Nephron progenitor cell (in vitro differentiated cells): Measurements from ENCODE around the gene DIS3L.
"Not testable (repeated sequence)": the region's sequence is repeated elsewhere in the genome, so short reads cannot be mapped to it uniquely, and the experiment has no call there.

Source experiments
- DNase-seq: peaks from one replicate; pipeline ENCODE4 v3.0.0; 2021
- H3K27ac Mint-ChIP-seq: 2 replicates; pipeline ENCODE4 v1.8.0; 2021; ENCODE audit warnings: mild to moderate bottlenecking, moderate library complexity, mixed read lengths
- H3K27me3 Mint-ChIP-seq: 2 replicates; pipeline ENCODE4 v1.8.0; 2021; ENCODE audit warnings: mild to moderate bottlenecking, low read depth, mixed read lengths; ENCODE audit not compliant: poor library complexity
- H3K36me3 Mint-ChIP-seq: 2 replicates; pipeline ENCODE4 v1.8.0; 2021; ENCODE audit warnings: low read depth, mixed read lengths
- H3K4me1 Mint-ChIP-seq: 2 replicates; pipeline ENCODE4 v1.8.0; 2021; ENCODE audit warnings: mixed read lengths
- H3K4me3 Mint-ChIP-seq: 2 replicates; pipeline ENCODE4 v1.8.0; 2021; ENCODE audit warnings: mild to moderate bottlenecking, moderate library complexity, mixed read lengths
- H3K9me3 Mint-ChIP-seq: 2 replicates; pipeline ENCODE4 v1.8.0; 2021; ENCODE audit warnings: mild to moderate bottlenecking, moderate library complexity, mixed read lengths
- TF ChIP-seq, protein P1 (sequence below): fragments of 200-600 bp; sonication (generic); IDR thresholded peaks from 2 replicates; pipeline ENCODE4 v1.5.0; 2021; ENCODE audit warnings: antibody characterized with exemption

The DIS3L gene

DNA sequence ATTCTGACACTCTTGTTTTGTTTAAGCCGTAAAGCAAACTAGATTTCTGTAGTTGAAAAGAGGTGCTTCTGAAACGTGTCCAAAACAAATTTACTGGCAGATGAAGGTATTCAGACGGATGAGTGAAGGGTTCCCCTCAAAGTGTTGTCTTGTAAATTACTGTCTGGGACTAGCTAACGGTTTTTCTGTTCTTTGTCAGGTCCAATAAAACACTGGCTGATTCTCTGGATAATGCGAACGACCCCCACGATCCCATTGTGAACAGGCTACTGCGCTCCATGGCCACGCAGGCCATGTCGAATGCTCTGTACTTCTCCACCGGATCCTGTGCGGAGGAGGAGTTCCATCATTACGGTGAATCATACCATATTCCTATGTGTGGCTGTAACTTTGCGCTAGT lies 35.4 kb downstream of the DIS3L start:
- Mint-ChIP-seq H3K27me3 (no peaks in the 10 kb centered on the region), H3K4me3 (no peak overlapping the region), H3K27ac (no peak overlapping the region), H3K9me3 (no peaks in the 10 kb centered on the region), H3K4me1 (peaks cover 10% of the 10 kb centered on the region), H3K36me3 (peaks cover 60% of the 10 kb centered on the region)
- DNase-seq: no peak
- TF ChIP-seq, protein P1, sequence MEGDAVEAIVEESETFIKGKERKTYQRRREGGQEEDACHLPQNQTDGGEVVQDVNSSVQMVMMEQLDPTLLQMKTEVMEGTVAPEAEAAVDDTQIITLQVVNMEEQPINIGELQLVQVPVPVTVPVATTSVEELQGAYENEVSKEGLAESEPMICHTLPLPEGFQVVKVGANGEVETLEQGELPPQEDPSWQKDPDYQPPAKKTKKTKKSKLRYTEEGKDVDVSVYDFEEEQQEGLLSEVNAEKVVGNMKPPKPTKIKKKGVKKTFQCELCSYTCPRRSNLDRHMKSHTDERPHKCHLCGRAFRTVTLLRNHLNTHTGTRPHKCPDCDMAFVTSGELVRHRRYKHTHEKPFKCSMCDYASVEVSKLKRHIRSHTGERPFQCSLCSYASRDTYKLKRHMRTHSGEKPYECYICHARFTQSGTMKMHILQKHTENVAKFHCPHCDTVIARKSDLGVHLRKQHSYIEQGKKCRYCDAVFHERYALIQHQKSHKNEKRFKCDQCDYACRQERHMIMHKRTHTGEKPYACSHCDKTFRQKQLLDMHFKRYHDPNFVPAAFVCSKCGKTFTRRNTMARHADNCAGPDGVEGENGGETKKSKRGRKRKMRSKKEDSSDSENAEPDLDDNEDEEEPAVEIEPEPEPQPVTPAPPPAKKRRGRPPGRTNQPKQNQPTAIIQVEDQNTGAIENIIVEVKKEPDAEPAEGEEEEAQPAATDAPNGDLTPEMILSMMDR: no peak

GRCh38 chr15:66348530-66348929 lies 55.2 kb downstream of the DIS3L start:
- not testable (repeated sequence) for H3K4me3 Mint-ChIP-seq, H3K9me3 Mint-ChIP-seq

DNA sequence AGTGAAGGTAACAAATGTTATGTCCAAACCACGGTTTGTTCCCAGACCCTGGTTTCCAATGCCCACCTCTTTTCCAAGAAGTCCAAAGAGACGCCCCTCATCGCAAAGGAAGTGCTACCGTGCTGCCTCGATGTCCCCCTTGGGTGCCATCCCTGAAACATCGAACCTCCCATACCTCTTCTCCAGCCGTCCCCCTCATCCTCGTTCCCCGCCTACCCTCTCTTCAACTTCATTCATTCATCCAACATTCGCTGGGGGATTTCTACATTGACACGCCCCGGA lies 62.6 kb downstream of the DIS3L start:
- Mint-ChIP-seq H3K36me3 (peaks cover 25% of the 10 kb centered on the region), H3K9me3 (peaks cover 8% of the 10 kb centered on the region), H3K4me3 (peak overlapping the region; percentile 97), H3K27me3 (no peaks in the 10 kb centered on the region), H3K27ac (peak overlapping the region; percentile 92), H3K4me1 (peaks cover 14% of the 10 kb centered on the region)
- DNase-seq: no peak
- TF ChIP-seq, protein P1: no peak

More at GRCh38 chr15:66348530-66348929, 55.2 kb downstream of the DIS3L start:
- peaks cover 62% of the 10 kb centered on the region for H3K36me3 Mint-ChIP-seq
- DNase-seq, H3K27me3 Mint-ChIP-seq, H3K4me1 Mint-ChIP-seq, H3K27ac Mint-ChIP-seq: not testable (repeated sequence)

GRCh38 chr15:66356359-66357236 lies 63.2 kb downstream of the DIS3L start, which contains the start of gene TIPIN:
TIPIN (minus strand) TSS chr15:66356685; CDS start chr15:66352947, 3,738 bp downstream.
- Mint-ChIP-seq H3K36me3 (peaks cover 21% of the 10 kb centered on the region), H3K27ac (peak within 1 kb of the TSS; percentile 92), H3K9me3 (peaks cover 8% of the 10 kb centered on the region), H3K4me3 (peak within 1 kb of the TSS; percentile 97), H3K27me3 (no peaks in the 10 kb centered on the region), H3K4me1 (peaks cover 14% of the 10 kb centered on the region)
- peak; percentile 90 for DNase-seq
- TF ChIP-seq, protein P1: no peak

DNA sequence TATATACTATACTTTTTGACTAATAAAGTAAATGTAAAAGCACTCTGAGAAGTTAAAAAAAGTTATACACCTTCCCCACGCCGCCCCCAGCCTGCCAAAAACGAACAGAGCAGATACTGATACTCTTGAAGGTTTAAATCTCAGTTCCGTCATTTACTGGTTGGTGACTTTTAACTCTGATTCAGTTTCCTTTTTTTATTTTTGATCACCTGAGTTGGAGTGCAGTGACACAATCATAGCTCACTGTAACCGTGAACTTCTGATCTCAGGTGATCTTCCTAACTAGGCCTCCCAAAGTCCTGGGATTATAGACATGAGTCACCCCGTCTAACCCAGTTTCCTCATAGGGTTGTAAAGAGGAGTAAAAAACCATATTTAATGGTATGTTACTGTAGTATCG lies 66.4 kb downstream of the DIS3L start:
- Mint-ChIP-seq H3K27me3 (no peaks in the 10 kb centered on the region), H3K4me3 (no peak overlapping the region), H3K4me1 (peaks cover 14% of the 10 kb centered on the region), H3K9me3 (peaks cover 8% of the 10 kb centered on the region), H3K27ac (peak overlapping the region; percentile 80), H3K36me3 (no peaks in the 10 kb centered on the region)
- DNase-seq: no peak
- TF ChIP-seq, protein P1: no peak

DNA sequence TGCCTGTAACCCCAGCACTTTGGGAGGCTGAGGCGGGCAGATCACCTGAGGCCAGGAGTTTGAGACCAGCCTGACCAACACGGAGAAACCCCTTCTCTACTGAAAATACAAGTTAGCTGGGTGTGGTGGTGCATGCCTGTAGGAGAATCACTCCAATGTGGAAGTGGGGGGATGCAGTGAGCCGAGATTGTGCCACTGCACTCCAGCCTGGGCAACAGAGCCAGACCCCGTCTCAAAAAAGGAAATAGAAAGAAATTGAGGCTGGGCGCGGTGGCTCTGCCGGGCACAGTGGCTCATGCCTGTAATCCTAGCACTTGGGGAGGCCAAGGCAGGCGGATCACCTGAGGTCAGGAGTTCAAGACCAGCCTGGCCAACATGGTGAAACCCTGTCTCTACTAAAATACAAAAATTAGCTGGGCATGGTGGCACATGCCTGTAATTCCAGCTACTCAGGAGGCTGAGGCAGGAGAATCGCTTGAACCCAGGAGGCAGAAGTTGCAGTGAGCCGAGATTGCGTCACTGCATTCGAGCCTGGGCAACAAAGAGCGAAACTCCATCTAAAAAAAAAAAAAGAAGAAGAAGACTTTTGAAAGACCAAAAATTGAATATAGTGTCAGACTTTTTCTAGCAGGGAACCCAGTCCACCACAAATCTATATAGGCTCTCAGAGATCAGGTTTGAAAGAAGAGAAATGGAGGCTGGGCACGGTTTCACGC lies 68.5 kb downstream of the DIS3L start:
- H3K27me3 Mint-ChIP-seq, H3K9me3 Mint-ChIP-seq, H3K27ac Mint-ChIP-seq, DNase-seq, H3K4me1 Mint-ChIP-seq, H3K36me3 Mint-ChIP-seq, H3K4me3 Mint-ChIP-seq: not testable (repeated sequence)
